ENCODE measurements around the gene BMPR1B. TPM values are rescaled to one million over a fixed set of nuclear protein-coding genes. Genes with fewer than 3 reads are reported as not detected.

Gene BMPR1B
- total and polyA plus RNA-seq, 9 of the 15 experiments (the other 6 are each of a cell fraction or from before 2014, with no cell fraction given) = 0.01 TPM; not detected in 8

GRCh38 chr4:95153182-95153581 lies 395.4 kb downstream of the BMPR1B start:
- H2AFZ ChIP-seq (ENCODE audit: low read depth, low read length) = no peak overlapping the region
- POLR2A ChIA-PET = no interaction called here
- DNase-seq (ENCODE audit: extremely low read depth in 1 of 4, low spot score in 3 of 4) = no peak
- no TSS peak for BruUV-seq (replicated peaks)
- no peaks in the 10 kb centered on the region for H4K20me1 ChIP-seq (replicated peaks; ENCODE audit: control insufficient read depth, insufficient read depth, low read length)
- H3K9me3 ChIP-seq (replicated peaks; ENCODE audit: control insufficient read depth, insufficient read depth, low read depth, low read length) = no peaks in the 10 kb centered on the region
- H3K4me2 ChIP-seq (ENCODE audit: insufficient read depth, low read length) = no peak overlapping the region
- intact Hi-C loops (cut with micrococcal nuclease) (no loop called here), in situ Hi-C loops (cut with MboI) (loop anchor here (25.0 kb wide), 1 partner anchor 359 kb away; no protein-coding TSS in a partner anchor)
- ATAC-seq = no peak
- no peaks in the 10 kb centered on the region for H3K27me3 ChIP-seq (ENCODE audit: control insufficient read depth in 2 of 2, insufficient read depth in 2 of 2, low read length in 2 of 2)
- TF ChIP-seq HMGXB4 (CRISPR knock-in tag; IDR thresholded peaks at IDR 0.05) (no peak), ZBTB17 (CRISPR knock-in tag; IDR thresholded peaks at IDR 0.05) (no peak), RAD51 (IDR thresholded peaks at IDR 0.05; ENCODE audit: borderline replicate concordance, low read depth) (no peak), ELF4 (CRISPR knock-in tag; IDR thresholded peaks at IDR 0.05) (no peak), ILF3 (IDR thresholded peaks at IDR 0.05; ENCODE audit: borderline replicate concordance) (no peak), SMARCE1 (IDR thresholded peaks at IDR 0.05) (no peak), ZBTB8A (IDR thresholded peaks at IDR 0.05; ENCODE audit: partially characterized antibody) (no peak), ETS2 (tag; IDR thresholded peaks at IDR 0.05; ENCODE audit: borderline replicate concordance, poor library complexity, severe bottlenecking) (no peak), ZNF23 (CRISPR knock-in tag; IDR thresholded peaks at IDR 0.05) (no peak), KLF13 (tag; IDR thresholded peaks at IDR 0.05; ENCODE audit: borderline replicate concordance, low read depth) (no peak), ZNF436 (CRISPR knock-in tag; IDR thresholded peaks at IDR 0.05) (no peak), ATF7 (IDR thresholded peaks at IDR 0.05) (no peak), HNRNPL (IDR thresholded peaks at IDR 0.05; ENCODE audit: low read depth, low read length) (no peak), RCOR1 (IDR thresholded peaks at IDR 0.05; ENCODE audit: borderline replicate concordance in 1 of 2, low read depth in 2 of 2, low read length in 2 of 2) (no peak), ZNF146 (CRISPR knock-in tag; IDR thresholded peaks at IDR 0.05; ENCODE audit: unreplicated experiment) (no peak), GABPB1 (CRISPR knock-in tag; IDR thresholded peaks at IDR 0.05) (no peak)
- TF ChIP-seq, protein P1, sequence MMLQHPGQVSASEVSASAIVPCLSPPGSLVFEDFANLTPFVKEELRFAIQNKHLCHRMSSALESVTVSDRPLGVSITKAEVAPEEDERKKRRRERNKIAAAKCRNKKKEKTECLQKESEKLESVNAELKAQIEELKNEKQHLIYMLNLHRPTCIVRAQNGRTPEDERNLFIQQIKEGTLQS (IDR thresholded peaks at IDR 0.05) = no peak
- TF ChIP-seq, protein P1 (CRISPR knock-in tag; conservative IDR thresholded peaks at IDR 0.05) = no peak
- TF ChIP-seq, protein P2, sequence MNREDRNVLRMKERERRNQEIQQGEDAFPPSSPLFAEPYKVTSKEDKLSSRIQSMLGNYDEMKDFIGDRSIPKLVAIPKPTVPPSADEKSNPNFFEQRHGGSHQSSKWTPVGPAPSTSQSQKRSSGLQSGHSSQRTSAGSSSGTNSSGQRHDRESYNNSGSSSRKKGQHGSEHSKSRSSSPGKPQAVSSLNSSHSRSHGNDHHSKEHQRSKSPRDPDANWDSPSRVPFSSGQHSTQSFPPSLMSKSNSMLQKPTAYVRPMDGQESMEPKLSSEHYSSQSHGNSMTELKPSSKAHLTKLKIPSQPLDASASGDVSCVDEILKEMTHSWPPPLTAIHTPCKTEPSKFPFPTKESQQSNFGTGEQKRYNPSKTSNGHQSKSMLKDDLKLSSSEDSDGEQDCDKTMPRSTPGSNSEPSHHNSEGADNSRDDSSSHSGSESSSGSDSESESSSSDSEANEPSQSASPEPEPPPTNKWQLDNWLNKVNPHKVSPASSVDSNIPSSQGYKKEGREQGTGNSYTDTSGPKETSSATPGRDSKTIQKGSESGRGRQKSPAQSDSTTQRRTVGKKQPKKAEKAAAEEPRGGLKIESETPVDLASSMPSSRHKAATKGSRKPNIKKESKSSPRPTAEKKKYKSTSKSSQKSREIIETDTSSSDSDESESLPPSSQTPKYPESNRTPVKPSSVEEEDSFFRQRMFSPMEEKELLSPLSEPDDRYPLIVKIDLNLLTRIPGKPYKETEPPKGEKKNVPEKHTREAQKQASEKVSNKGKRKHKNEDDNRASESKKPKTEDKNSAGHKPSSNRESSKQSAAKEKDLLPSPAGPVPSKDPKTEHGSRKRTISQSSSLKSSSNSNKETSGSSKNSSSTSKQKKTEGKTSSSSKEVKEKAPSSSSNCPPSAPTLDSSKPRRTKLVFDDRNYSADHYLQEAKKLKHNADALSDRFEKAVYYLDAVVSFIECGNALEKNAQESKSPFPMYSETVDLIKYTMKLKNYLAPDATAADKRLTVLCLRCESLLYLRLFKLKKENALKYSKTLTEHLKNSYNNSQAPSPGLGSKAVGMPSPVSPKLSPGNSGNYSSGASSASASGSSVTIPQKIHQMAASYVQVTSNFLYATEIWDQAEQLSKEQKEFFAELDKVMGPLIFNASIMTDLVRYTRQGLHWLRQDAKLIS (CRISPR knock-in tag; IDR thresholded peaks at IDR 0.05) = no peak
- FAIRE-seq = no peak
- CTCF ChIA-PET (ENCODE audit: low intra/inter-chr PET ratio) = no interaction called here
- no peak overlapping the region for H3K9ac ChIP-seq (ENCODE audit: insufficient read depth in 1 of 2, low read depth in 2 of 2, low read length in 2 of 2)
- 0% methylated on average over 5 of the region's 5 CpGs for WGBS (ENCODE audit: insufficient coverage, low coverage, missing lambda C conversion rate)
- no peak overlapping the region for H3K4me3 ChIP-seq
- no peaks in the 10 kb centered on the region for H3K36me3 ChIP-seq (ENCODE audit: control insufficient read depth, insufficient read depth, low read length)
- no peak overlapping the region for H3K27ac ChIP-seq (ENCODE audit: extremely low read depth, low read depth, low read length)
- no peaks in the 10 kb centered on the region for H3K79me2 ChIP-seq (ENCODE audit: control insufficient read depth, insufficient read depth, low read length)
- H3K9me1 ChIP-seq (ENCODE audit: control insufficient read depth, insufficient read depth, low read length) = no peaks in the 10 kb centered on the region
- no peaks in the 10 kb centered on the region for H3K4me1 ChIP-seq (replicated peaks in 1 of 2; ENCODE audit: control insufficient read depth in 2 of 2, insufficient read depth in 2 of 2, low read length in 2 of 2)
